BJ (cell line): Measurements from ENCODE around the gene OR7C2. TPM values are rescaled to one million over a fixed set of nuclear protein-coding genes. Genes with fewer than 3 reads are reported as not detected.

Experiments used
- CTCF ChIA-PET: fragments of 350-600 bp; formaldehyde crosslinking; extraction: SDS; loops from one replicate; lab custom pipeline; 2021; ENCODE audit warnings: antibody characterized with exemption, inconsistent platforms; lab: Yijun Ruan, JAX
- POLR2A ChIA-PET: fragments of 300-600 bp; sonication (Branson Sonifier 250); formaldehyde crosslinking; extraction: SDS; loops from one replicate; lab custom pipeline; 2021; ENCODE audit warnings: antibody characterized with exemption; lab: Charles Lee
- DNase-seq: peaks from one replicate; pipeline ENCODE4 v3.0.0-alpha.2; 2011; ENCODE audit warnings: low read depth
- H3K27me3 ChIP-seq: 2 replicates; pipeline ENCODE4 v1.6.0; 2011; ENCODE audit warnings: low read length; ENCODE audit not compliant: control insufficient read depth, insufficient read depth
- H3K36me3 ChIP-seq: 2 replicates; pipeline ENCODE4 v1.5.1; 2011; ENCODE audit warnings: low read length; ENCODE audit not compliant: control insufficient read depth, insufficient read depth
- H3K4me3 ChIP-seq: 2 replicates; pipeline ENCODE4 v1.5.1; 2011; ENCODE audit warnings: low read depth, mild to moderate bottlenecking, control low read depth, low read length
- CTCF ChIP-seq: IDR thresholded peaks from 2 replicates; pipeline ENCODE4 v1.5.1; 2011; ENCODE audit warnings: low read depth, mild to moderate bottlenecking, control low read depth, inconsistent platforms, low read length, moderate library complexity; ENCODE audit not compliant: insufficient read depth
- polyA plus RNA-seq: library from polyadenylated mRNA; depleted of rRNA; stranded (reverse); fragments of >200 nt; gene quantifications from 2 replicates; pipeline ENCODE4 v1.2.3, GENCODE V29; 2011; rRNA removed

The OR7C2 gene
- polyA plus RNA-seq, 1 experiment, result not detected

DNA sequence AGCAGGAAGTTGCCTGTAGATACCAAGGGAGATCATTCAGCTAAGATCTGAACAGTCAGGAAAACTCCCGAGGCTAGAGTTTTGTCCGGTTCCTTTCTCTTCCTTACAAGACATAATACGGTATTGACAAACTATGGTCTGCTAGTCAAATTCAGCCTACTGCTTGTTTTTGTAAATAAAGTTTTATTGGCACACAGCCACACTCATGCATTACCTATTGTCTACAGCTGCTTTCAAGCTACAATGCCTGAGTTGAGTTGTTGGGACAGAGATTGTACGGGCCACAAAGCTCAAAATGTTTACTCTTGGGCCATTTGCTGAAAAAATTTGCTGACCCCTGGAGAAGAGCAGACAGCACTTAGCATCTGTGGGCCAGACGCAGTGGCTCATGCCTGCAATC, 35.8 kb downstream of the OR7C2 start:
- Histone ChIP-seq H3K4me3 (no peak overlapping the region), H3K36me3 (no peaks in the 10 kb centered on the region), H3K27me3 (peaks cover 3% of the 10 kb centered on the region)
- POLR2A ChIA-PET, result no interaction called here
- CTCF ChIA-PET, result no interaction called here
- no peak for DNase-seq
- no peak for TF ChIP-seq CTCF

DNA sequence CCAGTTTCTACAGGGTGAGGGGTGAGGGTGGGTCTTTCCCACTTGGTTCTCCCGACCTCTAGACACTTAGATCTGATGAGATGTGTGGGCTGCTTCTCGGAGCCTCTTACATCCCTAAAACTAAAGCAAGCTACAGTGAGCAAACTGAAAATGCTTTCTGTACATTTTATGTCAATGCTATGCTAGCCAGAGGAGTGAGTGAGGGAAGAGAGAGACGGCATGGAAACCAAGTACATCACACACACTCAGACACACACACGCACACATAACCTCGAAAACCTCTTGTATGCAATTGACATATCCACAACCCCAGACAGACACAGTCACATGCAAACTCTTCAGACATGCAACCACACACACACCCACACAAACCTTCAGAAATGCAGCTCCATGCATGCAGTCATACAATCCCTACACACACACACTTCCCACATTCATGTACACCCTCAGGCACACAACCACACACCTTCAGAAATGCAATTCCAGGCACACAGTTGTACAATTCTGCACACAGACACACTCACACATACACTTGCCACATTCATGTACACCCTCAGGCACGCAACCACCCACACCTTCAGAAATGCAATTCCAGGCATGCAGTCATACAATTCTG, 37.0 kb downstream of the OR7C2 start:
- CTCF ChIA-PET, result no interaction called here
- H3K36me3 ChIP-seq, result no peaks in the 10 kb centered on the region
- no peak for TF ChIP-seq CTCF
- DNase-seq, result no peak
- H3K27me3 ChIP-seq, result peaks cover 3% of the 10 kb centered on the region
- H3K4me3 ChIP-seq, result no peak overlapping the region
- POLR2A ChIA-PET, result no interaction called here

GRCh38 chr19:14979476-14980255, 38.4 kb downstream of the OR7C2 start, which contains the start of gene SLC1A6:
Gene SLC1A6, minus strand, starts transcription at chr19:14979864. Its CDS starts 6,954 bp downstream, at chr19:14972910.
- ChIA-PET POLR2A (no interaction called here), CTCF (interaction anchor here (1.2 kb wide), 1 partner anchor 9 kb away, joined by 3 read pairs; no protein-coding TSS in a partner anchor)
- H3K36me3 ChIP-seq, result no peaks in the 10 kb centered on the region
- no peak within 1 kb of the TSS for H3K4me3 ChIP-seq
- peaks cover 3% of the 10 kb centered on the region for H3K27me3 ChIP-seq
- no peak for DNase-seq
- TF ChIP-seq CTCF, result no peak

- CTCF ChIA-PET, result interaction anchor here (0.6 kb wide), 1 partner anchor 107 kb away, joined by 3 read pairs; no protein-coding TSS in a partner anchor
- no peak for DNase-seq
- Histone ChIP-seq H3K36me3 (no peaks in the 10 kb centered on the region), H3K27me3 (peaks cover under 1% of the 10 kb centered on the region; the same call in 1 of the 2 replicates), H3K4me3 (no peak overlapping the region)
- POLR2A ChIA-PET, result no interaction called here
- TF ChIP-seq CTCF, result no peak
Observed at GRCh38 chr19:14985133-14985532, 43.8 kb downstream of the OR7C2 start.

Other genes with a start within 250 kb of the OR7C2 start
- gene ADGRE2, start 162.9 kb upstream of the OR7C2 start, polyA plus RNA-seq, result 0.15 and 0.72 TPM in 2 replicates
- gene OR7A5, start 106.3 kb upstream of the OR7C2 start, polyA plus RNA-seq, result not detected in 2 replicates
- not detected in 2 replicates for gene OR7C1, start 106.3 kb upstream of the OR7C2 start, polyA plus RNA-seq
- gene OR7A10, start 92.6 kb upstream of the OR7C2 start, polyA plus RNA-seq, result not detected in 2 replicates
- not detected in 2 replicates for gene OR7A17, start 55.4 kb upstream of the OR7C2 start, polyA plus RNA-seq
- gene SLC1A6, start 38.4 kb downstream of the OR7C2 start, polyA plus RNA-seq, result not detected in 2 replicates
- not detected in 2 replicates for gene CASP14, start 108.0 kb downstream of the OR7C2 start, polyA plus RNA-seq
- gene OR1I1, start 140.7 kb downstream of the OR7C2 start, polyA plus RNA-seq, result not detected in 2 replicates
- 45.4 and 73.5 TPM in 2 replicates for gene SYDE1, start 165.9 kb downstream of the OR7C2 start, polyA plus RNA-seq